Endothelial cell of umbilical vein (primary cell): ENCODE data around the gene ROPN1B.
"Not testable (repeated sequence)": the region's sequence is repeated elsewhere in the genome, so short reads cannot be mapped to it uniquely, and the experiment has no call there.

Experiments
- CTCF ChIP-seq, 2 donors: IDR thresholded peaks; 1 replicate in 1 of 2; 2 replicates in 1 of 2; pipeline ENCODE4 v1.5.1; 2011; ENCODE audit warnings: low read length in 2 of 2, mild to moderate bottlenecking in 2 of 2, moderate library complexity in 2 of 2, control low read depth in 1 of 2, inconsistent platforms in 1 of 2, low read depth in 1 of 2; ENCODE audit not compliant: insufficient read depth in 1 of 2; ENCODE audit errors: extremely low read depth in 1 of 2
- EZH2 ChIP-seq: IDR thresholded peaks from 2 replicates; pipeline ENCODE4 v1.6.1; 2012; ENCODE audit warnings: borderline replicate concordance, low read depth, mild to moderate bottlenecking, moderate library complexity, low read length, inconsistent platforms; ENCODE audit not compliant: severe bottlenecking
- GATA2 ChIP-seq: IDR thresholded peaks from 2 replicates; pipeline ENCODE4 v1.7.0; 2011; ENCODE audit warnings: low read depth, mild to moderate bottlenecking, moderate library complexity, mixed read lengths, low read length; ENCODE audit not compliant: insufficient read length, insufficient read depth
- POLR2A ChIP-seq: IDR thresholded peaks from 2 replicates; pipeline ENCODE4 v1.6.1; 2012; ENCODE audit warnings: low read depth, mild to moderate bottlenecking, control low read depth, low read length
- POLR2AphosphoS5 ChIP-seq: IDR thresholded peaks from 2 replicates; pipeline ENCODE4 v1.6.1; 2012; ENCODE audit warnings: low read depth, mild to moderate bottlenecking, control low read depth, low read length, moderate library complexity; ENCODE audit not compliant: insufficient read depth

- not testable (repeated sequence) for TF ChIP-seq POLR2A; EZH2; CTCF (IDR thresholded peaks at IDR 0.05; ENCODE audit: extremely low read depth in 1 of 2, insufficient read depth in 1 of 2, low read depth in 1 of 2, low read length in 2 of 2); POLR2AphosphoS5; GATA2
These were observed 21.2 kb upstream of the ROPN1B start for GRCh38 chr3:125947806-125948205.
